ENCODE results near the gene COQ4. TPM values are rescaled to one million over a fixed set of nuclear protein-coding genes. Genes with fewer than 3 reads are reported as not detected.

COQ4 gene
- total RNA-seq, 1 experiment from 2014 or later = 45.3 TPM

DNA sequence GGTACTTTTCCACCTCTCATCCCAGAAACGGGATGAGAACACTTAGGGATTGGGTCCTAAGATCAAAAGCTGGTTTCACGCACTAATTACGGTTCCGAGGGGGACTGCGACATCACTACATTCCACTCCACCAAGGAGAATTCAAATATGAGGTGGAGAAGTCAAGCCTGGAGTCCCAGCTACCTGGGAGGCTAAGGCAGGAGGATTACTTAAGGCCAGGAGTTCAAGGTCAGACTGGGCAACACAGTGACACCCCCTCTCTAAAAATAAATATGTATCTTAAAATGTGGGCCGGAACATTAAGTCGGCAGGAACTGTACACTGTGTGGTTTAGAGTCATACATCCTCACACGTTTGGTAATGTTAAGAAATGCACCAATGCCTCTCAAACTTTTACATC, 48.4 kb upstream of the COQ4 start:
- Mint-ChIP-seq H3K4me1 (peaks cover 14% of the 10 kb centered on the region), H3K9me3 (no peaks in the 10 kb centered on the region), H3K27ac (no peak overlapping the region), H3K27me3 (ENCODE audit: low read depth) (no peaks in the 10 kb centered on the region; the same call in 1 of the 2 replicates), H3K36me3 (peaks cover 12% of the 10 kb centered on the region), H3K4me3 (peak overlapping the region; percentile 92)
- no peak for TF ChIP-seq NR2C2 (CRISPR knock-in tag; IDR thresholded peaks at IDR 0.05)
- TF ChIP-seq CBFB (CRISPR knock-in tag; IDR thresholded peaks at IDR 0.05; ENCODE audit: low read depth) = no peak
- TF ChIP-seq, protein P1, sequence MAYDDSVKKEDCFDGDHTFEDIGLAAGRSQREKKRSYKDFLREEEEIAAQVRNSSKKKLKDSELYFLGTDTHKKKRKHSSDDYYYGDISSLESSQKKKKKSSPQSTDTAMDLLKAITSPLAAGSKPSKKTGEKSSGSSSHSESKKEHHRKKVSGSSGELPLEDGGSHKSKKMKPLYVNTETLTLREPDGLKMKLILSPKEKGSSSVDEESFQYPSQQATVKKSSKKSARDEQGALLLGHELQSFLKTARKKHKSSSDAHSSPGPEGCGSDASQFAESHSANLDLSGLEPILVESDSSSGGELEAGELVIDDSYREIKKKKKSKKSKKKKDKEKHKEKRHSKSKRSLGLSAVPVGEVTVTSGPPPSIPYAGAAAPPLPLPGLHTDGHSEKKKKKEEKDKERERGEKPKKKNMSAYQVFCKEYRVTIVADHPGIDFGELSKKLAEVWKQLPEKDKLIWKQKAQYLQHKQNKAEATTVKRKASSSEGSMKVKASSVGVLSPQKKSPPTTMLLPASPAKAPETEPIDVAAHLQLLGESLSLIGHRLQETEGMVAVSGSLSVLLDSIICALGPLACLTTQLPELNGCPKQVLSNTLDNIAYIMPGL (CRISPR knock-in tag; IDR thresholded peaks at IDR 0.05) = no peak
- POLR2A ChIA-PET = no interaction called here
- CTCF ChIA-PET = interaction anchor here (2.1 kb wide), 1 partner anchor 19 kb away, joined by 7 read pairs; no protein-coding TSS in a partner anchor
- DNase-seq (ENCODE audit: low spot score) = no peak
- no peak for ATAC-seq

DNA sequence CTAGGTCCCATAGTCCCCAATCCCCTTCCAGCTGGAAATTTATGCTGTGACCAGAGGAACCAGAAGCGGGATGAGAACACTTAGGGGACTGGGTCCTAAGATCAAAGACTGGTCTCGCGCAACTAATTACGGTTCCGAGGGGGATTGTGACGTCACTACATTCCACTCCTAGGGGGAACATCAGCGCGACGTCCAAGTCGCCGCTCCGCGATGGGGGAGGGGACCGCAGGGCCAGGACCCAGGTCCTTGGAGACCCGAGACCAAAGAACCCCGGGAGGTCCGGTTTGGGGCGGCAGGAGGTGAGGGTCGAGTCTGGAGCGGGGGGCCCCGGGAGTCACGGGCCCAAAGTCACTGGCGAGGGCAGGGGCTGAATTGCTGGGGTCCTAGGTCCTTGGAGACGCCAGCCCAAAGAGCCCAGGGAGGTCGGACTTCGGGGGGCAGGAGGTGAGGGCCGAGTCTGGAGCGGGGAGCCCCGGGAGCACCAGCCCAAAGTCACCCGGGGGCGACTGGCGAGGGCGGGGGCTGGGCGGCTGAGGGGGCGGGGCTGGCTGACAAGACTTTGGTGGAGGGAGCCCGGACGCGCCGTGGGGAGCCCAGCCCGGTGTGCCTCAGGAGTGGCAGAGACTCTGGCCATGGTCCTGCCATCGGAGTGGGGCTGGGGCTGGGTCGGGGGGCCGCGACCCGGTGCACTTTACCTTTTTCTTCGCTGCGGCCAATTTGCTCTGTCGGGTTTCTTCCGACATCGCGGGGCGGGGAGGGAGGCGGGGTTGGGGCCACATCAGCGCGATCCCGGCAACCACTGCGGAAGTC, 47.2 kb upstream of the COQ4 start, which contains the start of gene GOLGA2:
Gene GOLGA2, minus strand, starts transcription at position 810 of the 810 bp plus-strand sequence. Its CDS starts 31 bp downstream, at position 779.
- no peaks in the 10 kb centered on the region; the same call in 1 of the 2 replicates for H3K27me3 Mint-ChIP-seq (ENCODE audit: low read depth)
- H3K9me3 Mint-ChIP-seq = no peaks in the 10 kb centered on the region
- POLR2A ChIA-PET = interaction anchor here (0.6 to 1.0 kb wide), 12 partner anchors 20 to 180 kb away, joined by 3 to 10 read pairs (median 4); partner anchors contain the start of gene ODF2
- peak; percentile 16 for ATAC-seq
- peaks cover 14% of the 10 kb centered on the region for H3K4me1 Mint-ChIP-seq
- CTCF ChIA-PET = interaction anchor here (0.5 to 3.2 kb wide), 19 partner anchors 13 to 753 kb away, joined by 3 to 25 read pairs (median 5); partner anchors contain the start of genes CERCAM and SH3GLB2
- TF ChIP-seq ZNF396 (CRISPR knock-in tag; IDR thresholded peaks at IDR 0.05; ENCODE audit: borderline replicate concordance) = no peak
- TF ChIP-seq FOXK1 (CRISPR knock-in tag; IDR thresholded peaks at IDR 0.05) = no peak
- no peak for TF ChIP-seq ATF1 (CRISPR knock-in tag; IDR thresholded peaks at IDR 0.05)
- no peak for TF ChIP-seq NFATC4 (CRISPR knock-in tag; IDR thresholded peaks at IDR 0.05)
- TF ChIP-seq, protein P2, sequence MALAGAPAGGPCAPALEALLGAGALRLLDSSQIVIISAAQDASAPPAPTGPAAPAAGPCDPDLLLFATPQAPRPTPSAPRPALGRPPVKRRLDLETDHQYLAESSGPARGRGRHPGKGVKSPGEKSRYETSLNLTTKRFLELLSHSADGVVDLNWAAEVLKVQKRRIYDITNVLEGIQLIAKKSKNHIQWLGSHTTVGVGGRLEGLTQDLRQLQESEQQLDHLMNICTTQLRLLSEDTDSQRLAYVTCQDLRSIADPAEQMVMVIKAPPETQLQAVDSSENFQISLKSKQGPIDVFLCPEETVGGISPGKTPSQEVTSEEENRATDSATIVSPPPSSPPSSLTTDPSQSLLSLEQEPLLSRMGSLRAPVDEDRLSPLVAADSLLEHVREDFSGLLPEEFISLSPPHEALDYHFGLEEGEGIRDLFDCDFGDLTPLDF (CRISPR knock-in tag; IDR thresholded peaks at IDR 0.05) = no peak
- no peak for TF ChIP-seq NFYB (CRISPR knock-in tag; conservative IDR thresholded peaks at IDR 0.05; ENCODE audit: low read depth)
- TF ChIP-seq TEAD4 (CRISPR knock-in tag; IDR thresholded peaks at IDR 0.05) = no peak
- TF ChIP-seq HMGA2 (CRISPR knock-in tag; IDR thresholded peaks at IDR 0.05) = no peak
- TF ChIP-seq, protein P3, sequence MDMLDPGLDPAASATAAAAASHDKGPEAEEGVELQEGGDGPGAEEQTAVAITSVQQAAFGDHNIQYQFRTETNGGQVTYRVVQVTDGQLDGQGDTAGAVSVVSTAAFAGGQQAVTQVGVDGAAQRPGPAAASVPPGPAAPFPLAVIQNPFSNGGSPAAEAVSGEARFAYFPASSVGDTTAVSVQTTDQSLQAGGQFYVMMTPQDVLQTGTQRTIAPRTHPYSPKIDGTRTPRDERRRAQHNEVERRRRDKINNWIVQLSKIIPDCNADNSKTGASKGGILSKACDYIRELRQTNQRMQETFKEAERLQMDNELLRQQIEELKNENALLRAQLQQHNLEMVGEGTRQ (CRISPR knock-in tag; IDR thresholded peaks at IDR 0.05) = no peak
- TF ChIP-seq FOXP1 (CRISPR knock-in tag; IDR thresholded peaks at IDR 0.05; ENCODE audit: borderline replicate concordance) = no peak
- TF ChIP-seq GTF2I (CRISPR knock-in tag; conservative IDR thresholded peaks at IDR 0.05) = no peak
- TF ChIP-seq CREM (CRISPR knock-in tag; IDR thresholded peaks at IDR 0.05) = no peak; the same call in 1 of the 2 replicates
- TF ChIP-seq MXD4 (CRISPR knock-in tag; IDR thresholded peaks at IDR 0.05; ENCODE audit: borderline replicate concordance) = no peak
- TF ChIP-seq, protein P4, sequence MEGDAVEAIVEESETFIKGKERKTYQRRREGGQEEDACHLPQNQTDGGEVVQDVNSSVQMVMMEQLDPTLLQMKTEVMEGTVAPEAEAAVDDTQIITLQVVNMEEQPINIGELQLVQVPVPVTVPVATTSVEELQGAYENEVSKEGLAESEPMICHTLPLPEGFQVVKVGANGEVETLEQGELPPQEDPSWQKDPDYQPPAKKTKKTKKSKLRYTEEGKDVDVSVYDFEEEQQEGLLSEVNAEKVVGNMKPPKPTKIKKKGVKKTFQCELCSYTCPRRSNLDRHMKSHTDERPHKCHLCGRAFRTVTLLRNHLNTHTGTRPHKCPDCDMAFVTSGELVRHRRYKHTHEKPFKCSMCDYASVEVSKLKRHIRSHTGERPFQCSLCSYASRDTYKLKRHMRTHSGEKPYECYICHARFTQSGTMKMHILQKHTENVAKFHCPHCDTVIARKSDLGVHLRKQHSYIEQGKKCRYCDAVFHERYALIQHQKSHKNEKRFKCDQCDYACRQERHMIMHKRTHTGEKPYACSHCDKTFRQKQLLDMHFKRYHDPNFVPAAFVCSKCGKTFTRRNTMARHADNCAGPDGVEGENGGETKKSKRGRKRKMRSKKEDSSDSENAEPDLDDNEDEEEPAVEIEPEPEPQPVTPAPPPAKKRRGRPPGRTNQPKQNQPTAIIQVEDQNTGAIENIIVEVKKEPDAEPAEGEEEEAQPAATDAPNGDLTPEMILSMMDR (IDR thresholded peaks at IDR 0.05) = no peak
- peak within 1 kb of the TSS; percentile 97 for H3K27ac Mint-ChIP-seq
- peak within 1 kb of the TSS; percentile 92 for H3K4me3 Mint-ChIP-seq
- DNase-seq (ENCODE audit: low spot score) = peak; percentile 48
- H3K36me3 Mint-ChIP-seq = peaks cover 12% of the 10 kb centered on the region
